Tibial nerve (tissue), 4 donors: ENCODE results near the gene INPP4B. TPM values are rescaled to one million over a fixed set of nuclear protein-coding genes. Genes with fewer than 3 reads are reported as not detected.

Experiments
- DNase-seq, 2 donors: peaks; one replicate each; pipeline ENCODE4 v3.0.0-alpha.2; 2019; ENCODE audit warnings: low spot score in 2 of 2
- H3K27ac ChIP-seq, 4 donors: fragments of 200-600 bp; sonication (generic) in 3 of 4; one replicate each; pipeline ENCODE4 v1.5.1; 2017 to 2019; ENCODE audit warnings: mild to moderate bottlenecking in 1 of 4
- H3K27me3 ChIP-seq, 2 donors: fragments of 200-600 bp; sonication (generic) in 1 of 2; one replicate each; pipeline versions ENCODE4 v1.5.1 to v1.6.0; 2017 to 2019
- H3K36me3 ChIP-seq, 3 donors: fragments of 200-600 bp; sonication (generic); one replicate each; pipeline ENCODE4 v1.5.1; 2018 to 2019
- H3K4me1 ChIP-seq, 4 donors: fragments of 200-600 bp; sonication (generic) in 3 of 4; one replicate each; pipeline ENCODE4 v1.5.1; 2017 to 2019
- H3K4me3 ChIP-seq, 4 donors: fragments of 200-600 bp; sonication (generic) in 3 of 4; one replicate each; pipeline ENCODE4 v1.5.1; 2017 to 2019; ENCODE audit warnings: mild to moderate bottlenecking in 1 of 4, moderate library complexity in 1 of 4
- H3K9me3 ChIP-seq, 4 donors: fragments of 200-600 bp; sonication (generic) in 3 of 4; one replicate each; pipeline ENCODE4 v1.5.1; 2017 to 2019
- CTCF ChIP-seq, 5 experiments: fragments of 200-600 bp in 3 of 5; fragments of 450-650 bp in 2 of 5; sonication (generic) in 3 of 5; IDR thresholded peaks; one replicate each; pipeline ENCODE4 v1.5.1; 2016 to 2019; ENCODE audit warnings: antibody characterized with exemption in 5 of 5, mild to moderate bottlenecking in 3 of 5, moderate library complexity in 2 of 5
- EP300 ChIP-seq, 2 donors: sonication (generic); formaldehyde crosslinking; IDR thresholded peaks; one replicate each; pipeline ENCODE4 v1.6.1; 2017; ENCODE audit warnings: antibody characterized with exemption in 2 of 2, mild to moderate bottlenecking in 1 of 2
- POLR2A ChIP-seq, 2 donors: fragments of 450-650 bp; IDR thresholded peaks; one replicate each; pipeline ENCODE4 v1.6.1; 2017; ENCODE audit warnings: antibody characterized with exemption in 2 of 2, mild to moderate bottlenecking in 2 of 2, moderate library complexity in 2 of 2
- WGBS, 2 donors: methylation state at CpG; one replicate each; pipeline ENCODE4 v1.1.5; 2018; 5-methylcytosine and 5-hydroxymethylcytosine counted together
- total RNA-seq, 4 donors: library from RNA; depleted of rRNA; stranded (reverse); fragments of >200 nt; gene quantifications; one replicate each; pipeline ENCODE4 v1.1.0, GENCODE V29; 2016

Gene INPP4B
- total RNA-seq, 4 donors from 2014 or later: 16.3 to 32.4 (median 24.8) TPM

GRCh38 chr4:142351958-142352357 is 494.1 kb downstream of the INPP4B start:
- WGBS, 2 donors: 11 to 25% methylated on average over 4 of the region's 4 CpGs
- TF ChIP-seq CTCF (IDR thresholded peaks at IDR 0.05): no peak
- no peak for TF ChIP-seq POLR2A (IDR thresholded peaks at IDR 0.05)
- TF ChIP-seq EP300 (IDR thresholded peaks at IDR 0.05): no peak
- no peak for DNase-seq
- no peaks in the 10 kb centered on the region for H3K36me3 ChIP-seq
- H3K4me3 ChIP-seq: peak overlapping the region in 1 of 4 donors; percentile 3
- peaks cover 0 to 49% (median 15%) of the 10 kb centered on the region in 4 donors for H3K4me1 ChIP-seq
- peak overlapping the region in 2 of 4 donors; percentile 56 to 65 for H3K27ac ChIP-seq
- H3K27me3 ChIP-seq: no peaks in the 10 kb centered on the region
- no peaks in the 10 kb centered on the region for H3K9me3 ChIP-seq

- Histone ChIP-seq H3K27me3 (no peaks in the 10 kb centered on the region), H3K9me3 (no peaks in the 10 kb centered on the region), H3K27ac (peak overlapping the region in 2 of 4 donors; percentile 37 to 65), H3K4me3 (no peak overlapping the region), H3K36me3 (no peaks in the 10 kb centered on the region), H3K4me1 (peaks cover 0 to 49% (median 15%) of the 10 kb centered on the region in 4 donors)
- no peak for DNase-seq
- TF ChIP-seq POLR2A (IDR thresholded peaks at IDR 0.05) (no peak), CTCF (IDR thresholded peaks at IDR 0.05) (no peak), EP300 (IDR thresholded peaks at IDR 0.05) (no peak)
These were observed 495.2 kb downstream of the INPP4B start for GRCh38 chr4:142350871-142351270.

- Histone ChIP-seq H3K4me3 (no peak overlapping the region), H3K27me3 (no peaks in the 10 kb centered on the region), H3K9me3 (no peaks in the 10 kb centered on the region), H3K36me3 (no peaks in the 10 kb centered on the region), H3K4me1 (peaks cover 0 to 34% (median 13%) of the 10 kb centered on the region in 4 donors), H3K27ac (peak overlapping the region in 1 of 4 donors; percentile 22)
- no peak for DNase-seq
- 31 to 35% methylated on average over 1 of the region's 1 CpG for WGBS, 2 donors
- TF ChIP-seq CTCF (IDR thresholded peaks at IDR 0.05) (no peak), EP300 (IDR thresholded peaks at IDR 0.05) (no peak), POLR2A (IDR thresholded peaks at IDR 0.05) (no peak)
These were observed 497.5 kb downstream of the INPP4B start for GRCh38 chr4:142348613-142349021.

GRCh38 chr4:142347241-142347640 is 498.9 kb downstream of the INPP4B start:
- Histone ChIP-seq H3K27me3 (no peaks in the 10 kb centered on the region), H3K27ac (no peak overlapping the region), H3K4me1 (peaks cover 0 to 21% (median 11%) of the 10 kb centered on the region in 4 donors), H3K36me3 (no peaks in the 10 kb centered on the region), H3K9me3 (no peaks in the 10 kb centered on the region), H3K4me3 (no peak overlapping the region)
- DNase-seq: no peak
- TF ChIP-seq EP300 (IDR thresholded peaks at IDR 0.05): no peak
- TF ChIP-seq POLR2A (IDR thresholded peaks at IDR 0.05): no peak
- no peak for TF ChIP-seq CTCF (IDR thresholded peaks at IDR 0.05)

GRCh38 chr4:142345924-142346323 is 500.2 kb downstream of the INPP4B start:
- Histone ChIP-seq H3K9me3 (no peaks in the 10 kb centered on the region), H3K36me3 (no peaks in the 10 kb centered on the region), H3K4me3 (no peak overlapping the region), H3K27ac (no peak overlapping the region), H3K4me1 (peaks cover 0 to 9% (median 8%) of the 10 kb centered on the region in 4 donors), H3K27me3 (no peaks in the 10 kb centered on the region)
- TF ChIP-seq POLR2A (IDR thresholded peaks at IDR 0.05) (no peak), CTCF (IDR thresholded peaks at IDR 0.05) (no peak), EP300 (IDR thresholded peaks at IDR 0.05) (no peak)
- no peak for DNase-seq
- WGBS, 2 donors: 66 to 74% methylated on average over 2 of the region's 2 CpGs
